Stimulated activated CD4-positive, alpha-beta T cell treated with anti-CD3 and anti-CD28 coated beads, Interleukin-15, amount 100 ng/mL, for 24 hours (primary cell): ENCODE measurements around the gene ARHGAP8.
"Not testable (repeated sequence)": the region's sequence is repeated elsewhere in the genome, so short reads cannot be mapped to it uniquely, and the experiment has no call there.

Experiments used
- DNase-seq: peaks from one replicate; pipeline ENCODE4 v3.0.0-alpha.2; 2020

ARHGAP8 gene

GRCh38 chr22:44776605-44777363, 24.4 kb downstream of the ARHGAP8 start:
- no peak for DNase-seq

GRCh38 chr22:44777364-44777755, 25.0 kb downstream of the ARHGAP8 start:
- no peak for DNase-seq

- DNase-seq = no peak
Observed at GRCh38 chr22:44780876-44781449, 28.6 kb downstream of the ARHGAP8 start.

GRCh38 chr22:44782363-44782963, 30.1 kb downstream of the ARHGAP8 start:
- DNase-seq = no peak

- no peak for DNase-seq
Observed at GRCh38 chr22:44783091-44783490, 30.7 kb downstream of the ARHGAP8 start.

- DNase-seq = no peak
Observed at GRCh38 chr22:44783581-44783980, 31.2 kb downstream of the ARHGAP8 start.

- DNase-seq = no peak
Observed at GRCh38 chr22:44786136-44786535, 33.8 kb downstream of the ARHGAP8 start.

- no peak for DNase-seq
Observed at GRCh38 chr22:44786610-44787009, 34.2 kb downstream of the ARHGAP8 start.

GRCh38 chr22:44787832-44788231, 35.5 kb downstream of the ARHGAP8 start:
- DNase-seq = no peak

GRCh38 chr22:44793106-44793505, 40.7 kb downstream of the ARHGAP8 start:
- DNase-seq = no peak

- no peak for DNase-seq
Observed at GRCh38 chr22:44793506-44794172, 41.3 kb downstream of the ARHGAP8 start.

- no peak for DNase-seq
Observed at GRCh38 chr22:44795701-44796630, 43.6 kb downstream of the ARHGAP8 start.

- DNase-seq = no peak
Observed at GRCh38 chr22:44797181-44797725, 44.9 kb downstream of the ARHGAP8 start.

- DNase-seq = no peak
Observed at GRCh38 chr22:44799077-44799945, 46.9 kb downstream of the ARHGAP8 start.

GRCh38 chr22:44799946-44800634, 47.7 kb downstream of the ARHGAP8 start:
- not testable (repeated sequence) for DNase-seq

- DNase-seq = no peak
Observed at GRCh38 chr22:44801476-44801875, 49.1 kb downstream of the ARHGAP8 start.

- no peak for DNase-seq
Observed at GRCh38 chr22:44802071-44802700, 49.8 kb downstream of the ARHGAP8 start.

GRCh38 chr22:44802956-44803355, 50.6 kb downstream of the ARHGAP8 start:
- DNase-seq = no peak

GRCh38 chr22:44804327-44804726, 52.0 kb downstream of the ARHGAP8 start:
- DNase-seq = no peak

- no peak for DNase-seq
Observed at GRCh38 chr22:44805711-44806110, 53.3 kb downstream of the ARHGAP8 start.
